Kidney (tissue), 14 donors: ENCODE data around the gene URM1. TPM values are rescaled to one million over a fixed set of nuclear protein-coding genes. Genes with fewer than 3 reads are reported as not detected.

Experiments used
- DNase-seq, 5 donors: peaks; one replicate each; pipeline ENCODE4 v3.0.0-alpha.2; 2013 to 2020
- FAIRE-seq: peaks from 2 replicates; lab custom pipeline; 2012; peaks lifted over from hg19 to GRCh38; lab: Jason Lieb, UNC
- H3K27ac ChIP-seq, 2 donors: one replicate each; pipeline ENCODE4 v1.7.0; 2013; ENCODE audit warnings: low read depth in 2 of 2, low read length in 2 of 2, inconsistent platforms in 1 of 2
- H3K27me3 ChIP-seq: one replicate; pipeline ENCODE4 v1.7.1; 2013; ENCODE audit warnings: low read length, inconsistent platforms; ENCODE audit not compliant: control insufficient read depth, insufficient read depth
- H3K36me3 ChIP-seq, 3 donors: one replicate each; pipeline versions ENCODE4 v1.7.0 to v1.7.1; 2013; ENCODE audit warnings: low read length in 3 of 3, control low read depth in 1 of 3, inconsistent platforms in 1 of 3; ENCODE audit not compliant: insufficient read depth in 3 of 3, control insufficient read depth in 2 of 3
- H3K4me1 ChIP-seq, 3 donors: one replicate each; pipeline versions ENCODE4 v1.7.0 to v1.7.1; 2013; ENCODE audit warnings: low read length in 3 of 3, inconsistent platforms in 1 of 3, low read depth in 1 of 3; ENCODE audit not compliant: control insufficient read depth in 2 of 3, insufficient read depth in 2 of 3
- H3K4me3 ChIP-seq, 3 donors: one replicate each; pipeline versions ENCODE4 v1.7.0 to v1.8.1; 2013; ENCODE audit warnings: low read length in 3 of 3, control low read depth in 1 of 3, inconsistent platforms in 1 of 3
- H3K9ac ChIP-seq, 3 donors: one replicate each; pipeline versions ENCODE4 v1.7.0 to v1.7.1; 2013; ENCODE audit warnings: low read length in 3 of 3, control low read depth in 1 of 3, inconsistent platforms in 1 of 3
- H3K9me3 ChIP-seq, 3 donors: one replicate each; pipeline versions ENCODE4 v1.7.0 to v1.7.1; 2013; ENCODE audit warnings: low read length in 3 of 3, control low read depth in 1 of 3, inconsistent platforms in 1 of 3; ENCODE audit not compliant: control insufficient read depth in 2 of 3, insufficient read depth in 1 of 3
- intact Hi-C: fragments of 100-400 bp; cut with DNase I; formaldehyde crosslinking; loops from one replicate; pipeline ENCODE4 v1.11.1; 2022
- polyA plus RNA-seq: library from polyadenylated mRNA; stranded (reverse); fragments of 350-450 nt; fragmentation: Illumina TruSeq; extraction: RNeasy Lipid Tissue Mini Kit (QIAGEN cat#74804); gene quantifications from one replicate; pipeline ENCODE4 v1.2.3, GENCODE V29; 2014; ENCODE audit warnings: low read depth, low replicate concordance; ENCODE audit not compliant: insufficient read depth
- total RNA-seq: library from RNA; stranded (reverse); fragmentation: NEBNext Ultra II Directional; extraction: Animal tissue kit (Norgen Biotek cat#: 25700); gene quantifications from one replicate; pipeline ENCODE4 v1.2.1, GENCODE V29; 2021
- TF ChIP-seq, protein P1 (sequence below): IDR thresholded peaks from 3 replicates; pipeline ENCODE4 v1.5.1; 2012; ENCODE audit warnings: mild to moderate bottlenecking, moderate library complexity, borderline replicate concordance; ENCODE audit not compliant: insufficient read depth; ENCODE audit errors: extremely low read depth
- donor health status: control.
- donor health status: control.
- donor health status: control.
- donor health status: control.
- donor health status: control.
- donor health status: DM: yes; HTN: yes; CAD: no.
- donor health status: Normal renal cell carcinoma (clear cell type).

The URM1 gene
- total and polyA plus RNA-seq, 2 donors from 2014 or later: 55.2 to 55.9 TPM

DNA sequence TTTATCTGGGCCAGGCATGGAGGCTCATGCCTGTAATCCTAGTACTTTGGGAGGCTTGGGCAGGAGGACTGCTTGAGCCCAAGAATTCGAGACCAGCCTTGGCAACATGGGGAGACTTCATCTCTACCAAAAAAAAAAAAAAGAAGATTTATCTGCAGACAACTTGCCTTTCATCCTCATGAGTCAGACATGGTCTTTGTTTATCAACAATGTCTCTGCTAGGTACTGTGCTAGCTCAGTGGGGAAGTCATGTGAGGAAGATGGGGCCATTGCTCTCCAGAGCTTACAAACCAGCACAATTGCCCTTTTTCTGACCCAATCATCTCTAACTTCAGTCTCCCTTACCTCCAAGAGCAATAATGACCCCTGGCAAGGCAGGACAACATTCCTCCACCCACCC is 1.6 kb downstream of the URM1 start:
- peaks cover 0 to 12% (median 9%) of the 10 kb centered on the region in 3 donors for H3K4me1 ChIP-seq
- no peak for FAIRE-seq
- H3K9ac ChIP-seq: no peak overlapping the region
- intact Hi-C loops: no loop called here
- TF ChIP-seq, protein P1, sequence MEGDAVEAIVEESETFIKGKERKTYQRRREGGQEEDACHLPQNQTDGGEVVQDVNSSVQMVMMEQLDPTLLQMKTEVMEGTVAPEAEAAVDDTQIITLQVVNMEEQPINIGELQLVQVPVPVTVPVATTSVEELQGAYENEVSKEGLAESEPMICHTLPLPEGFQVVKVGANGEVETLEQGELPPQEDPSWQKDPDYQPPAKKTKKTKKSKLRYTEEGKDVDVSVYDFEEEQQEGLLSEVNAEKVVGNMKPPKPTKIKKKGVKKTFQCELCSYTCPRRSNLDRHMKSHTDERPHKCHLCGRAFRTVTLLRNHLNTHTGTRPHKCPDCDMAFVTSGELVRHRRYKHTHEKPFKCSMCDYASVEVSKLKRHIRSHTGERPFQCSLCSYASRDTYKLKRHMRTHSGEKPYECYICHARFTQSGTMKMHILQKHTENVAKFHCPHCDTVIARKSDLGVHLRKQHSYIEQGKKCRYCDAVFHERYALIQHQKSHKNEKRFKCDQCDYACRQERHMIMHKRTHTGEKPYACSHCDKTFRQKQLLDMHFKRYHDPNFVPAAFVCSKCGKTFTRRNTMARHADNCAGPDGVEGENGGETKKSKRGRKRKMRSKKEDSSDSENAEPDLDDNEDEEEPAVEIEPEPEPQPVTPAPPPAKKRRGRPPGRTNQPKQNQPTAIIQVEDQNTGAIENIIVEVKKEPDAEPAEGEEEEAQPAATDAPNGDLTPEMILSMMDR: no peak
- H3K4me3 ChIP-seq: no peak overlapping the region
- no peak overlapping the region for H3K27ac ChIP-seq
- H3K27me3 ChIP-seq: no peaks in the 10 kb centered on the region
- no peak for DNase-seq
- no peaks in the 10 kb centered on the region for H3K36me3 ChIP-seq
- H3K9me3 ChIP-seq: no peaks in the 10 kb centered on the region

DNA sequence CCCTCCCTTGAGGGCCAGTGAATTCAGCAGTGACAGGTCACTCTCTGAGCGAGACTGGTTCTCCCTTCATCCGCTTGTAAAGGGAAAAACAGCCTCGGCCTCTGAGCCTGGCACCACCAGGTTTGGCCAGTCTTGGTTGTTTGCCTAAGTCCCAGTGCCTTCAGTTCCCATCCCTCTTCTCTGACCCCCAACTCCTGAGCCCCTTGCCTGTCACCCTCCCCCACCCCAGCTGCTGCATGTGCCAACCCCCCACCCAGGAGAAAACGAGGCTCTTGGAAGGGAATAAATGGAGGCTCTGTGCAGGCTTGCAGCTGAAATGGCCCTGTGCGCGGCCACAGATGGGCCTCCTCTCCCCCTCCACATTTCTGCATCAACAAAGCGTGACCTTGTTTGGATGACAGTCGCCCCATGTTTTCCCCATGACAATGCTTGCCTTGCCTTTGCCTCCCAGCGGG is 3.1 kb downstream of the URM1 start:
- DNase-seq: no peak
- no peak for FAIRE-seq
- H3K36me3 ChIP-seq: peaks cover 0 to 6% (median 0%) of the 10 kb centered on the region in 3 donors
- H3K9ac ChIP-seq: no peak overlapping the region
- no peak overlapping the region for H3K27ac ChIP-seq
- intact Hi-C loops: no loop called here
- no peaks in the 10 kb centered on the region for H3K27me3 ChIP-seq
- peaks cover 0 to 12% (median 9%) of the 10 kb centered on the region in 3 donors for H3K4me1 ChIP-seq
- TF ChIP-seq, protein P1: no peak
- H3K9me3 ChIP-seq: no peaks in the 10 kb centered on the region
- no peak overlapping the region for H3K4me3 ChIP-seq

DNA sequence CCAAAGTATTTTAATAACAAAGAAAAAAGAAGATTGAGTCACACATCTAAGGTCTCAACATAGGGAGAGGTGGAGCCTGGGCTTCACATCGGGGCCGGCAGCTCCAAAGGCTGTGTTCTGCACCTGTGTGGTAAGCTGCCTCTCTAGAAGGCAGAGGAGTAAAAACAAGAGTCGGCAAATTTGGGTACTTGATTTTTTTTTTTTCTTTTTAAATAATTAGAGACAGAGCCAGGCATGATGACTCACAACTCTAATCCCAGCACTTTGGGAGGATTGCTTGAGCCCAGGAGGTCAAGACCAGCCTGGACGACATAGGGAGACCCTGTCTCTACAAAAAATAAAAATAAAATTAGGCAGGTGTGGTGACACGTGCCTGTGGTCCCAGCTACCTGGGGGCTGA is 4.7 kb downstream of the URM1 start:
- H3K36me3 ChIP-seq: peaks cover 0 to 12% (median 0%) of the 10 kb centered on the region in 3 donors
- H3K9me3 ChIP-seq: no peaks in the 10 kb centered on the region
- TF ChIP-seq, protein P1: no peak
- no peak overlapping the region for H3K27ac ChIP-seq
- DNase-seq: no peak
- FAIRE-seq: no peak
- intact Hi-C loops: no loop called here
- no peak overlapping the region for H3K4me3 ChIP-seq
- H3K4me1 ChIP-seq: peaks cover 0 to 7% (median 4%) of the 10 kb centered on the region in 3 donors
- H3K27me3 ChIP-seq: no peaks in the 10 kb centered on the region
- no peak overlapping the region for H3K9ac ChIP-seq

DNA sequence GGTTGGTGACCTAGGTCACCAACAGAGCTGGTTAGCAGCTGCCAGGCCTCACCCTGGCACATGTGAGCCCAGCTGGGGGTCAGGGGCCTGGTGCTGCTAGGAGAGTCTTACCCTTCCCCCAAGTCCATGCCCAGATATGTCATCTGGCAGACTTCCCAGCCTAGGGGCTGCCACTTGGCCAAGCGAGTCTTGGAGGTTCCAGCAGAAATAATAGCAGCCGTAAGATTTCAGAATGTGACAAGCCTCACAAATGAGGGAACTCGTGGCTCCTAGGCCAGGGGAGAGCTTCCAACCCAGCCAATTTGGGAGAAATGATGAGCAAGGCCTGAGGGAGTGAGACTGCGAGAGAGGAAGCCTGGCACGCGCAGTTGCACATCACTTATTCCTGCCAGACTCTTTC is 11.1 kb downstream of the URM1 start:
- H3K4me1 ChIP-seq: no peaks in the 10 kb centered on the region
- H3K27me3 ChIP-seq: no peaks in the 10 kb centered on the region
- DNase-seq (no peak), FAIRE-seq (no peak)
- no peak overlapping the region for H3K9ac ChIP-seq
- TF ChIP-seq, protein P1: no peak
- no peak overlapping the region for H3K27ac ChIP-seq
- intact Hi-C loops: no loop called here
- no peaks in the 10 kb centered on the region for H3K9me3 ChIP-seq
- no peak overlapping the region for H3K4me3 ChIP-seq
- peaks cover 2 to 19% (median 7%) of the 10 kb centered on the region in 3 donors for H3K36me3 ChIP-seq
